ENCODE measurements around the gene SHISAL2B.
"Not testable (repeated sequence)": the region's sequence is repeated elsewhere in the genome, so short reads cannot be mapped to it uniquely, and the experiment has no call there.

The SHISAL2B gene

DNA sequence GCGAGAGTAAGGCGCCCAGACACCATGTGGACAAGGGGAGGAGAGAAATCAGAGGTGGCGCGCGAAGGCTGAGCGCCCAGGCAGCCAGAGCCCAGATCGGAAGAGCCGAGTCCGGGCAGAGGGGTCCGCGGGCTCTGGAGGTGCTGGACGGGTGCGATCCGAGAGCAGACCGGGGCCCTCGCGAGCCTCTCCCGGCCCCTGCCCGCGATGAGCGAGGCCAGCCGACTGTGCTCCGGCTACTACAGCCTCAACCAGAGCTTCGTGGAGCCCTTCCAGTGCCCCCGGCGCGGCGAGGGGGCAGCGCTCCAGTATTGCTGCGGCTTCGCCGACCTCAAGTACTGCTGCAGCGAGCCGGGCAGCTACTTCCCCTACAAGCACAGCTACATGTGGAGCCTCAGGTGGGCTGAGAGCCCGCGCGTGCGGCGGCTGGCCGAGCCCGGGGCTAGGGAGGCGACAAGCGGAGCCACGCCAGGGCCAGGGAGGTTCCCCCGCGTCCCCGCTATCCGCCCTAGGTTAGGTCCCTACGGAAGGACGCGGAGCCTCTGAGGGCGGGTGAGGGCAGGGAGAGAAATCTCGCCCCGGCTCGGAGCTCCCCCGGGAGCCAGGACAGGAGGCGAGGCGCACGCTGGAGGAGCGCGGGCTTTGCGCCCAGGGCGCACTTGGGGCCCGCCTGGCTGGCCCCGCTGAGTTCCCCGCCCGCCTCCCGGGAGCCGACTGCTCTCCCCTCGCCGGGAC, at the start of gene SHISAL2B:
Gene SHISAL2B, plus strand, starts transcription at position 87 of the 735 bp plus-strand sequence. Its CDS starts 121 bp downstream, at position 208.
- Histone ChIP-seq H3K4me3 (peak within 1 kb of the TSS in 3 of 7 experiments; percentile 11 to 36 (median 16)), H3K27ac (no peak within 1 kb of the TSS)

GRCh38 chr5:64644831-64645230, 45.5 kb upstream of the SHISAL2B start:
- H3K4me3 ChIP-seq = no peak overlapping the region
- no peak overlapping the region for H3K27ac ChIP-seq

- Histone ChIP-seq H3K27ac (no peak overlapping the region), H3K4me3 (no peak overlapping the region)
These were observed 44.1 kb upstream of the SHISAL2B start for GRCh38 chr5:64646169-64646568.

- no peak overlapping the region for H3K4me3 ChIP-seq
- H3K27ac ChIP-seq = no peak overlapping the region
These were observed 40.8 kb upstream of the SHISAL2B start for GRCh38 chr5:64649512-64649911.

DNA sequence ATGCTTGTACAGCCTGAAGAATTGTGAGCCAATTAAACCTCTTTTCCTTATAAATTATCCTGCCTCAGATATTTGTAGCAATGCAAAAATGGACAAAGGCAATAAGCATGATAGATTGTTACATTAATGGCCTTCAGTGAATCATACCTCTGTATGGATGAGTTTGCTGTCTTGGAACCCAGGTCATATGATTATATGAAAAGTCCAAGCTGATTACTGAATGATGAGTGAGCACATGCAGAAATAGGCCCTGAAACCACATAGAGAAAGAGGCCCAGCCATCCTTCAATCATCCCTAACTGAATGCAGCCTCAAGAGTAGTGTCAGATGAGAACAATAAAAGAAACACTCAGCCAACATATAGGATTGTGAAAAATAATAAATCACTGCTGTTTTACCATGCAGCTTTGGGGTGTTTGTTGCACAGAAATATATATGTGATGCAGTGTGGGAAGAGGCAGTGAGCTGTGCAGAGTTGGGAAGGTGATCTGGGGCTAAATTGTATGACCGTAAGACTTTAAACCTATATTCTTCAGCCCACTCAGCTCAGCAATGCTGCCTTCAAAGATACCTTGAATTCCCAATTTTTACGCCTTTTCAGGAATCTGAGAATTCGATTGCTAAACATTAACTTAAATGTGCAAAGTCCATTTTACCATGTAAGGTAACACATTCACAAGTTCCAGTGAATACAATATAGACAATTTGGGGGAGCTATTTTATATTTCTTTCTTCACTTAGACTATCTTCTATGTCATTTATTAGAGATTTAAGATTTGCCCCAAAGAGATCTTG, 36.3 kb upstream of the SHISAL2B start:
- H3K27ac ChIP-seq = no peak overlapping the region
- H3K4me3 ChIP-seq = no peak overlapping the region

- Histone ChIP-seq H3K27ac (no peak overlapping the region), H3K4me3 (no peak overlapping the region)
These were observed 35.8 kb upstream of the SHISAL2B start for GRCh38 chr5:64654561-64654938.

- H3K27ac ChIP-seq = no peak overlapping the region
- H3K4me3 ChIP-seq = no peak overlapping the region
These were observed 34.7 kb upstream of the SHISAL2B start for GRCh38 chr5:64655596-64655995.

DNA sequence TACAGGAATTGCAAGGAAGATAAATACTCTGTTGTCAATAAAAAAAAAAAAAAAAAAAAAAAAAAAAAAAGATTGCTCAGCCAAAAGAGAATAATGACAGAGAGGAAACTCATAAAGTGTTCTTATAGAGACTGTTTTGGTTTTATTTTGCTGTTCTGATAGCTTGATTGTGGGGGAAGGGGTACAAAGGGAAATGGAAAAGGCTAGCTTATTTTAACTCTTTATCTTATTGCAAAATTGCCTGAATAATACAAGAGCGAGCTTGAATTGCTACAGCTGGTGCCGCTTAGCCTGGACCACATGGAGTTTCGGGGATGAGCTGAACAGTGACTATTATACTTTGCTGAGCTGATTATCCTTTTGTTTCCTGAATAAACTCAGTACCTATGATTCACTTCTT, 31.0 kb upstream of the SHISAL2B start:
- Histone ChIP-seq H3K27ac (no peak overlapping the region), H3K4me3 (no peak overlapping the region)

DNA sequence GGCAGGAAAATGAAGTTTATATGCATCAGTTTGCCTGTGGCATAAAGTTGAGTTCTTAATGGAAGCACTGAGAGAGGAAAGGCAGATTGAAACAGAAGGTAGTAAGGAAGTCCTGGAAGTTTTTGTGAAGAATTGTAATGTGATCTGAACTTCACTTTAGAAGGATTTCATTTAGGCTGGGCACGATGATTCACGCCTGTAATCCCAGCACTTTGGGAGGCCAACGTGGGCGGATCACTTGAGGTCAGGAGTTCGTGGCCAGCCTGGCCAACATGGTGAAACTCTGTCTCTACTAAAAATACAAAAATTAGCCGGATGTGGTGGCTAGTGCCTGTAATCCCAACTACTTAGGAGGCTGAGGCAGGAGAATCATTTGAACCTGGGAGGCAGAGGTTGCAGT, 27.1 kb upstream of the SHISAL2B start:
- H3K4me3 ChIP-seq, H3K27ac ChIP-seq: not testable (repeated sequence)

- H3K27ac ChIP-seq = no peak overlapping the region
- no peak overlapping the region for H3K4me3 ChIP-seq
These were observed 25.1 kb upstream of the SHISAL2B start for GRCh38 chr5:64665243-64665642.

- H3K4me3 ChIP-seq = no peak overlapping the region
- no peak overlapping the region for H3K27ac ChIP-seq
These were observed 24.2 kb upstream of the SHISAL2B start for GRCh38 chr5:64666078-64666477.

- H3K27ac ChIP-seq = no peak overlapping the region
These were observed 23.2 kb upstream of the SHISAL2B start for GRCh38 chr5:64667068-64667467.

GRCh38 chr5:64670277-64670676, 20.0 kb upstream of the SHISAL2B start:
- Histone ChIP-seq H3K27ac (no peak overlapping the region), H3K4me3 (no peak overlapping the region)

More at GRCh38 chr5:64667068-64667467, 23.2 kb upstream of the SHISAL2B start:
- H3K4me3 ChIP-seq = no peak overlapping the region

- H3K4me3 ChIP-seq = no peak overlapping the region
- no peak overlapping the region for H3K27ac ChIP-seq
These were observed 18.6 kb upstream of the SHISAL2B start for GRCh38 chr5:64671678-64672077.

DNA sequence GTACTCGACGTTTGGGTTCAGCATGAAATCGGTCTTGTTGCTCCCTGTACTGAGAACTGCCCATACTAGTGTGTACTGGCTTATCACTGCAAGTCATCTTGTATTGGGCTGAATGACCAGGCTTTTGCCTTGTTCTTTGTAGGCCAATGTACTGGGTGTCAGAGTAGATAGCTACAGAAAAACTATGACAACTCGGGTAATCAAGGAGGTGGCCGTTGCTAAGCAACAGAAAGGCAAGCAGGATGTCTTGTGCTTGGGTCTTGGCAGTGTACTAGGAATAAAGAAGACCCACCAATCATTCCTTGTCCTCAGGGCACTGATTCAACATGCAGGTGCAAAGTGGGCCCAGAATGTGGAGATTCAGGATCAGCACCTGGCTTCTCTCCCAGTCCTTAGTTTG, 11.9 kb upstream of the SHISAL2B start:
- Histone ChIP-seq H3K27ac (no peak overlapping the region), H3K4me3 (no peak overlapping the region)

DNA sequence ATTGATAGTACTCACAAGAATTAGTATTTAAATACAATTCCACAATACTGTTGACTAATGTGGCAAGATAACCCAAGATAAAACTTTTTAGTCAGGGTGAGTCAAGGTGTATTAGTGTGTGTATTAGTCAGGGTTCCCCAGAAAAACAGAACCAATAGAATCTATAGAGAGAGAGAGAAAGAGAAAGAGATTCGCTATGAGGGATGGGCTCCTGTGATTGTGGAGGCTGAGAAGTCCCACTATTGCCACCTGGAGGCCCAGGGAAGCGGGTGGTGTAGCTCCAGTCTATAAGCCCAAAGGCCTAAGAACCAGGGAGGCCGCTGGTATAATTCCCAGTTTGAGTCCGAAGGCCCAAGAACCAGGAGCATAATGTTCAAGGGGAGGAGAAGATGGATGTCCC, 10.0 kb upstream of the SHISAL2B start:
- Histone ChIP-seq H3K27ac (no peak overlapping the region), H3K4me3 (no peak overlapping the region)

GRCh38 chr5:64682608-64683007, 7.7 kb upstream of the SHISAL2B start:
- no peak overlapping the region for H3K4me3 ChIP-seq

DNA sequence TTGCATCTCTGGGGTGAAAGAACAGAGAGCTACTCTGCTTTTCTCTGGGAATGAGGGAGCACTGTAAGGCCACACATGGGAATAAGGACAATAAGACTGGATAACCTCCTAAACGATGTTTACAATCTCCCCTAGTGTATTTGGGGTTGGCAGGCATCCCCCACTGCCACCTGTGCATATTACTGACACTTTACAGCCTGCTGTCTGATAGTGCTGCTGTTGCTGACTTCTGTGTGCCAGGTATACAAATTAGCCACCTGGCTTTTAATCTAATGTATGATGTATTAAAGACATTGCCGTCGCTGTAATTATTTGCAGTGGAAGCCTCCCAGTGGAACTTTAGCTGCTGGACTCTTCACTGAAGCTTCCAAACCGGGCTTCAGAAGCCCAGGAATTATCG, 4.4 kb upstream of the SHISAL2B start:
- no peak overlapping the region for H3K4me3 ChIP-seq
- no peak overlapping the region for H3K27ac ChIP-seq

More at GRCh38 chr5:64682608-64683007, 7.7 kb upstream of the SHISAL2B start:
- H3K27ac ChIP-seq = no peak overlapping the region

- H3K4me3 ChIP-seq = no peak overlapping the region
- no peak overlapping the region for H3K27ac ChIP-seq
These were observed 1.9 kb upstream of the SHISAL2B start for GRCh38 chr5:64688391-64688790.

GRCh38 chr5:64688965-64689364, 1.3 kb upstream of the SHISAL2B start:
- Histone ChIP-seq H3K27ac (no peak overlapping the region), H3K4me3 (no peak overlapping the region)

DNA sequence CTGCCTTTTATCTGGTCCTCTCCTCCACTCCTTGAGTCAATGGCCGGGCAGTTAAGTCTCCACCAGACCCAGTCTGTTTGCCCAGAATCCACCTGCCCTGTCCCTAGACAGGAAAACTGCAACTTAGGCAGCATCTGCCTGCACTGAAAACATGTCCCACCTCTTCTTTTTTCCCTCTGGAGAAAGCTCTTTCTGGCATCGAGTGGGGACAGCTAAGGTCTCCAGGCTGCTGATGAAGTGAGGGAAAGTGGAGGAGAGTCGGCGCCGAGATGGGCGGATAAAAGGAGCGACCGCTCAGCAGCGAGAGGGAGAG, 243 bp upstream of the SHISAL2B start:
- Histone ChIP-seq H3K27ac (no peak overlapping the region), H3K4me3 (peak overlapping the region in 2 of 7 experiments; percentile 11 to 36)
